HG03460 (cell line): ENCODE measurements around the gene NDFIP2.
A peak's percentile ranks its signal among the peaks of the same experiment; 100 is the strongest.

Experiments
- ATAC-seq: cut with Tn5 transposase; IDR thresholded peaks from one replicate; pipeline ENCODE4 v1.9.1; 2021; ENCODE audit not compliant: unreplicated experiment

The NDFIP2 gene

GRCh38 chr13:79480954-79481684 is at the start of gene NDFIP2:
Gene NDFIP2, plus strand, starts transcription at chr13:79481155. Its CDS starts 49 bp downstream, at chr13:79481204.
- ATAC-seq = peak; percentile 84

- no peak for ATAC-seq
Observed at GRCh38 chr13:79432086-79432485, 48.9 kb upstream of the NDFIP2 start.

DNA sequence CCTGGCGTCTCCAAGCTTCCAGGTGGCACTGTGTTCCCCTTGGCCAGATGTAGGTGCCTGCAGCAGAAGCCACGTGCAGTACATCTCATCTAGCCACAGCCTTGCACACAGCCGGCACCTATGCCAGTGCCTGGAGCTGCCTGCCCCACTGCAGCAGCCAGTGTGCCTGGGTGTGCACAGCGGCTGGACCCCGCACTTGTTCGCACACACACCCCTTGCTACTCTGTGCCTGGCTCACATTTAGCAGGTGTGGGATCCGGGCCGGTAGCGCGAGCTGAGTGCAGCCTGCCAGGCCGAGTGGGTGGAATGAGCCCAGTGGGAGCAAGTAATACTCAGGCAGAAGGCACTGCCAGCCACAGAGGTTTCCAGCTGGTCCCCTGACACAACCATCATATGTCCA is 48.0 kb upstream of the NDFIP2 start:
- ATAC-seq = no peak

- ATAC-seq = no peak
Observed at GRCh38 chr13:79434556-79434955, 46.4 kb upstream of the NDFIP2 start.

DNA sequence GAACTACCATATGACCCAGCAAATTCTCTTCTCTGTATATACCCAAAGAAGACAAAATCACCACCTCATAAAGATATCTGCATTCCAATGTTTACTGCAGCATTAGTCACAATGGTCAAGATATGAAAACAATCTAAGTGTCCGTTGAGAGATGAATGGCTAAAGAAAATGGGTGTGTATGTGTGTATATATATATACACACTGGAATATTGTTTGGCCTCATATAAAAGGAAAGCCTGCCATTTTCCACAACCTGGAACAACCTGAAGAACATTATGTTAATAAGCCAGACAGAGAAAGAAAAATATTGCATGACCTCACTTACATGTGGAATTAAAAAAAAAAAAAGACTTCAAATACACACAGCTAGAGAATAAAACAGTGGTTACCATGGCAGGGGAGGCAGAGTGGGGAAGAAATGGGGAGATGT is 45.4 kb upstream of the NDFIP2 start:
- no peak for ATAC-seq

DNA sequence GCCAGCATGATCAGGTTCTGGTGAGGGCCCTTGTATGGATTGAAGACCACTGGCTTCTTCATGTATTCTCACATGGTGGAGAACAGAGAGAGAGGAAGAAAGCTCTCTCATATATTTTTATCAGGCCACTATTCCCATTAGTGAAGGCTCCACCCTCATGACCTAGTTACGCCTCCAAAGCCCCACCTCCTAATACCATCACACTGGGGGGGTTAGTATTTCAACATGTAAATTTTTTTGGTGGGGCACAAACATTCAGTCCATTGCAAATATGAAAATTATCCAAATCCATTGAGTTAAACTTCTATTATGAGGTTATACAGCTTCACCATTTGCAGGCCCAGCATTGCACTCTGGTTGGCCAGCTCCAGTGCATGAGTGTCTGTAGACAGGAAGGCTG is 41.7 kb upstream of the NDFIP2 start:
- ATAC-seq = no peak

- no peak for ATAC-seq
Observed at GRCh38 chr13:79440958-79441528, 39.9 kb upstream of the NDFIP2 start.

DNA sequence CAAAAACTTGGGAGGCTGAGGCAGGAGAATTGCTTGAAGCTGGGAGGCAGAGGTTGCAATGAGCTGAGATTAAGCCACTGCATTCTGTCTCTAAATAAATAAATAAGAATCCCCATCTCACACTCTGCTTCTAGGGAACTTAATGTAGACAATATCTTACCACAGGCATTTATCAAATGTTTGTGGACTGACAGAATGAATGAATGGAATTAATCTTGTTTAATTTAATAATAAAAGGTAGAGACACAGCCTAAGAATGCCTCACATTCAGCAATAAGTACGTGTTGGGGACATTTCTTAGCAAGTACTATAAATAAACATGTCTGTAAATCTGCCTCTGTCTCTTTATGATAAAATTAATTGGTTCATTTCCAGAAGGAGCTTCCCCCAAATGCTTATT is 38.7 kb upstream of the NDFIP2 start:
- no peak for ATAC-seq

GRCh38 chr13:79442706-79443105 is 38.2 kb upstream of the NDFIP2 start:
- ATAC-seq = no peak

- no peak for ATAC-seq
Observed at GRCh38 chr13:79445968-79446645, 34.8 kb upstream of the NDFIP2 start.

DNA sequence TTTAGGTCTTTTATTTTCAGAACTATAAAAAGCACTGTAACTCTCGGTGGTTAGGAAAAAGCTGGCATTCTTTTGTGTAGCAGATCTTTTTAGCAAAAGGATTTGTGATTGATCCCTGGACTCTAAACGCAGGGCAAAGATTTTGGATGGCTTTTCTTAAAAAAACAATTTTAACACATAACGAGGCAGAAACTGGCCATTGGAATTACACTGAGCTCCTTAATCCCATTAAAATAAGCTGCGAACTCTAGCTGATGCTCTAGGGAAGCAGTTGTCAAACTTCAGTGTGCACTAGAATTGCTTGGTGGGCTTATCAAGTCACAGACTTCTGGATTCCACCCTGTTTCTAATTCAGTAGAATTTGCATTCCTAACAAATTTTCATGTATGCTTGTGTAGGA is 33.8 kb upstream of the NDFIP2 start:
- ATAC-seq = no peak

DNA sequence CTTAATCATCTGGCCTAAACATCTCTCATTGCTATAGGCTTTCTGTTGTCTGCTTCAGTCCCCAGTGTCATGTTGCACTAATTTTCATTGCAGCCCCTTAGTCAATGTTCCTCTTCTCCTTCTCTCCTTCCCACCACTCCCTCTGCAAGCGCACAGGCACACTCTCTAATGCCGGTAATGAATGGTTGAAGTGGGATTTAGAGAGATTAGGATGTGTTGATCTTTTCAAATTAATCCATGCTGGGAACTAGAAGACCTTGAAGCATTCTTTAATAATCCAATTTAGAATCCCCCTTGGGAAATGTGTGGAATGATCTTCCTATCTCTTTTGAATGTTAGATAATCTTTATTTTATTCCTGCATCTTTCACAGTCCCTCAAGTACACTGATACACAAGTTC is 33.2 kb upstream of the NDFIP2 start:
- ATAC-seq = no peak

DNA sequence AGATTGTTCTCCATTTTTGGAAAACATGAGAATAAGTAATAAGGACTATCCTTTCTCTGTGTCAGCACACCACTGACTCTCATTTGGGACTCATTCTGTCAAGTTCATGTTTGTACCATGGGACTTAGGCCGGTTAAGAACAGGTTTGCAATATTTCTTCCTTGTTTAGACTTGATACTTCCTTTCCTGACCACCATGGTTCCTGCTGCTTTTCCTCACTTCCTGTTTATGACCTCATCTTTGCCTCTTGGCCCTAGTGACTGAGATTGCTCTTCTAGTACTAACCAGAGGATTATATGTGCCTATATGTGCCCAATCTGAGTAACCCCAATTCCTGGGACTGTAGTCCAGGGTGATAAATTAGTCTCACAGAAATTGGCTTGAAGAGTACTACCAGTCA is 32.5 kb upstream of the NDFIP2 start:
- no peak for ATAC-seq

DNA sequence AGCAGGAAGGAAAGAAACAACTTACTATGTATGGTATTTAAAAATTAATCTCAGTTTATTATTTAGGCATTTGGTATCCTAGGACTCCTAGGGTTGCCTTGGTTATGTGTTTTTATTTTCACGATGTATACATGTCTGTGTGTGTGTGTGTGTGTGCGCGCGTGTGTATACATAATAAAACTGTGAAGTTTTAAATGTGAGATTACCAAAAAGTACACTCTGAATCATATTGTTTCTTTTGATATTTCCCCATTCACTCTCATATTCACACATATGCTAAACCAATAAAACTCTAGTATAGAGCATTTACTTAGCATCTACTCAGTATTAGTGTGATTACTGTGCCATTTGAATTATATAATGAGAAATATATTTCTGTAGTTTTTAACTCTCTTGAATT is 30.8 kb upstream of the NDFIP2 start:
- ATAC-seq = no peak

GRCh38 chr13:79451500-79451962 is 29.4 kb upstream of the NDFIP2 start:
- peak; percentile 100 for ATAC-seq

GRCh38 chr13:79452239-79452913 is 28.6 kb upstream of the NDFIP2 start:
- ATAC-seq = no peak

DNA sequence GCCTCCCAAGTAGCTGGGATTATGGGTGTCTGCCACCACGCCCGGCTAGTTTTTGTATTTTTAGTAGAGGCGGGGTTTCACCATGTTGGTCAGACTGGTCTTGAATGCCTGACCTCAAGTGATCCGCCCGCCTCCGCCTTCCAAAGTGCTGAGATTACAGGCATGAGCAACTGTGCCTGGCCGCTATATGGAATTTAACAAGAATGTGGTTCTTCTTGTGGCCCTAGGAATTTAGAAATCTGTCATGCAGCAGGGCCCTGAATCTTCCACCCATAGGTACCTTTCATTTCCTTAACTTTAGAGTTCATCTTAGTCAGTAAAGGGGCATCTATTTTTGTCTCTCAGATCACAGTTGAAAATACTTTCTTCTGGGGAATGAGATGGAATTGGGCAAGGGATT is 25.6 kb upstream of the NDFIP2 start:
- ATAC-seq = no peak

GRCh38 chr13:79456051-79456450 is 24.9 kb upstream of the NDFIP2 start:
- ATAC-seq = no peak

DNA sequence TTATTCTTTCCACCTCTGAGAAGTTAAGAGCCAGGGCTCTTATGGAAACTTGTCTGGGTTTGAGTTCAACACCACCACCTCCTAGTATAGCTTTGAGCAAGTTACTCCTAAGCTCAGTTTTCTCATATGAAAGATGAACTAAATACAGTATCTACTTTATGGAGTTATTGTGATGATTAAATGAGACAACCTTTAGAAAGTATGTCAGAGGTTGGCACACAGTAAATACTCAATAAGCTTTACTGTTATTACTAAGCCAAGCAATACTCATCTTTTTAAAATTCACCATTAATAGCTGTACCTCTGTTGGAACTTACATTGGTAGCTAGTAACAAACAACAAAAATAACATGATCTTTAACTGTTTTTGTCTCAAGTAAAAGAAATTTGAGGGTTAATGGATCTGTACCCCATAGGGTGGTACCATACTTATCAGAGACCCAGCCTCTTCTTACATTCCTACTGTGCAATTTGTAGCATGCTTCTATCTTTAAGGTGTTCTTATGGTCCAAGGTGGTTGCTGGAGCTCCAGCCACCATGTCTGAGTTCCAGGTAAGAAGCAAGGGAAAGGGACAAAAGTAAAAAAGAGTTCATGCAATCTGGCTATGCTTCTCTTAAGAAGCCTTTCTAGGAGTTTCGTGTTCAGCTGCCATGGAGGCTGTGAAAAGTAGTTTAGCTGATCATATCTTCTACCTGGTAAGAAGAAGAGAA is 24.1 kb upstream of the NDFIP2 start:
- no peak for ATAC-seq

- ATAC-seq = no peak
Observed at GRCh38 chr13:79457390-79457789, 23.6 kb upstream of the NDFIP2 start.

DNA sequence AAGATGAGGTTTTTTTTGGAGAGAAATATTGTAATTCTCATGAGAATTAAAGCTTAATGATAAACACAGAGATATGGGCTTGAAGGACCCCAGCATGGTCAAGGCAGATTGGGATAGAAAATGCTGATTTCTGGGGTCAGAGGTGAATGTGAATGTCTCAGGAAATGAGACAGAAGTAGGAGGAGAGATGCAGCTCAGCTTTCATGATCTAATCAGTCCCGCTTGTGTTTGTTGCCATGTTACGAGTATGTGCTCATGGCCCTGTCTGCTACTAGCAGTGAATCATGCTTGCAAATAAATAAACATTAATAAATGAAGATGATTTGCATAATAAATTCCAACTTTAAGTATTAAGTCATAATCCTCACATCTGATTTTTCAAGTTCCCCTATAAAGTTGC is 23.0 kb upstream of the NDFIP2 start:
- ATAC-seq = no peak
